ENCODE measurements around the gene CORO2A. TPM values are rescaled to one million over a fixed set of nuclear protein-coding genes. Genes with fewer than 3 reads are reported as not detected.

CORO2A gene
- total RNA-seq, 2 experiments from 2014 or later: 6.8 to 8.5 TPM

- Mint-ChIP-seq H3K4me3 (no peak overlapping the region), H3K36me3 (ENCODE audit: low read depth) (peaks cover 48% of the 10 kb centered on the region), H3K27ac (no peak overlapping the region), H3K4me1 (ENCODE audit: low read depth) (no peaks in the 10 kb centered on the region), H3K27me3 (no peaks in the 10 kb centered on the region), H3K9me3 (no peaks in the 10 kb centered on the region)
- no peaks in the 10 kb centered on the region for H3K27me3 ChIP-seq (ENCODE audit: control insufficient read depth in 1 of 2, insufficient read depth in 2 of 2, low read length in 2 of 2)
- no peak overlapping the region for H3K4me3 ChIP-seq (ENCODE audit: low read length)
- no peak for ATAC-seq (ENCODE audit: poor library complexity)
- intact Hi-C loops (cut with DNase I, micrococcal nuclease): no loop called here
- no peak for TF ChIP-seq CTCF (IDR thresholded peaks at IDR 0.05)
- ChIA-PET CTCF (no interaction called here), POLR2A (interaction anchor here (0.8 kb wide), 1 partner anchor 19 kb away, joined by 3 read pairs; the partner anchor contains the start of gene TBC1D2)
- no peak for DNase-seq
- H3K36me3 ChIP-seq (ENCODE audit: insufficient read depth, low read length): peaks cover 41% of the 10 kb centered on the region
- H3K27ac ChIP-seq (ENCODE audit: low read depth in 1 of 2, low read length in 2 of 2): no peak overlapping the region
- no peaks in the 10 kb centered on the region for H3K9me3 ChIP-seq (ENCODE audit: control insufficient read depth in 1 of 2, insufficient read depth in 1 of 2, low read length in 2 of 2)
- peaks cover 6% of the 10 kb centered on the region for H3K4me1 ChIP-seq (ENCODE audit: insufficient read depth, low read length)
These were observed 44.6 kb upstream of the CORO2A start for GRCh38 chr9:98236901-98237487.

GRCh38 chr9:98235126-98235525 is 42.7 kb upstream of the CORO2A start:
- CTCF ChIA-PET: interaction anchor here (1.4 to 1.6 kb wide), 2 partner anchors 10 to 29 kb away, joined by 3 read pairs; no protein-coding TSS in a partner anchor
- no peaks in the 10 kb centered on the region for H3K27me3 Mint-ChIP-seq

GRCh38 chr9:98234245-98234825 is 41.9 kb upstream of the CORO2A start:
- no peak for TF ChIP-seq CTCF (IDR thresholded peaks at IDR 0.05)
- H3K4me3 Mint-ChIP-seq: no peak overlapping the region
- DNase-seq (peak in 1 of 14 experiments; percentile 10), ATAC-seq (ENCODE audit: poor library complexity) (no peak)
- no peaks in the 10 kb centered on the region for H3K4me1 ChIP-seq (ENCODE audit: insufficient read depth, low read length)
- H3K36me3 Mint-ChIP-seq (ENCODE audit: low read depth): peaks cover 51% of the 10 kb centered on the region
- H3K27me3 Mint-ChIP-seq: no peaks in the 10 kb centered on the region
- H3K4me1 Mint-ChIP-seq (ENCODE audit: low read depth): no peaks in the 10 kb centered on the region
- intact Hi-C loops (cut with DNase I, micrococcal nuclease): no loop called here
- CTCF ChIA-PET: interaction anchor here (1.4 kb wide), 1 partner anchor 30 kb away, joined by 3 read pairs; no protein-coding TSS in a partner anchor
- no peak overlapping the region for H3K27ac ChIP-seq (ENCODE audit: low read depth in 1 of 2, low read length in 2 of 2)
- no peaks in the 10 kb centered on the region for H3K9me3 Mint-ChIP-seq
- no peak overlapping the region for H3K4me3 ChIP-seq (ENCODE audit: low read length)
- peaks cover 34% of the 10 kb centered on the region for H3K36me3 ChIP-seq (ENCODE audit: insufficient read depth, low read length)
- H3K27me3 ChIP-seq (ENCODE audit: control insufficient read depth in 1 of 2, insufficient read depth in 2 of 2, low read length in 2 of 2): no peaks in the 10 kb centered on the region
- H3K27ac Mint-ChIP-seq: no peak overlapping the region
- H3K9me3 ChIP-seq (ENCODE audit: control insufficient read depth in 1 of 2, insufficient read depth in 1 of 2, low read length in 2 of 2): no peaks in the 10 kb centered on the region
- POLR2A ChIA-PET: no interaction called here

More at GRCh38 chr9:98235126-98235525, 42.7 kb upstream of the CORO2A start:
- TF ChIP-seq CTCF (IDR thresholded peaks at IDR 0.05): no peak
- Histone ChIP-seq H3K27ac (ENCODE audit: low read depth in 1 of 2, low read length in 2 of 2) (no peak overlapping the region), H3K4me3 (ENCODE audit: low read length) (no peak overlapping the region), H3K27me3 (ENCODE audit: control insufficient read depth in 1 of 2, insufficient read depth in 2 of 2, low read length in 2 of 2) (no peaks in the 10 kb centered on the region), H3K36me3 (ENCODE audit: insufficient read depth, low read length) (peaks cover 30% of the 10 kb centered on the region), H3K4me1 (ENCODE audit: insufficient read depth, low read length) (no peaks in the 10 kb centered on the region), H3K9me3 (ENCODE audit: control insufficient read depth in 1 of 2, insufficient read depth in 1 of 2, low read length in 2 of 2) (no peaks in the 10 kb centered on the region)
- DNase-seq: no peak
- no peaks in the 10 kb centered on the region for H3K4me1 Mint-ChIP-seq (ENCODE audit: low read depth)
- no peak for ATAC-seq (ENCODE audit: poor library complexity)
- POLR2A ChIA-PET: no interaction called here
- peaks cover 47% of the 10 kb centered on the region for H3K36me3 Mint-ChIP-seq (ENCODE audit: low read depth)
- no peaks in the 10 kb centered on the region for H3K9me3 Mint-ChIP-seq
- no peak overlapping the region for H3K27ac Mint-ChIP-seq
- no peak overlapping the region for H3K4me3 Mint-ChIP-seq
- intact Hi-C loops (cut with DNase I, micrococcal nuclease): no loop called here
